ENCODE data around the gene ATP13A4.

ATP13A4 gene

GRCh38 chr3:193506921-193507320, 47.8 kb downstream of the ATP13A4 start:
- H3K9me2 ChIP-seq (replicated peaks; ENCODE audit: control insufficient read depth, low read length) = no peaks in the 10 kb centered on the region
- peaks cover 4% of the 10 kb centered on the region; the same call in 1 of the 2 replicates for H3K27me3 ChIP-seq (ENCODE audit: control insufficient read depth, low read length)
- no peaks in the 10 kb centered on the region for H3K36me3 ChIP-seq (ENCODE audit: control insufficient read depth, low read length)
- H3K4me3 ChIP-seq (ENCODE audit: low read length) = no peak overlapping the region
- no peaks in the 10 kb centered on the region for H3F3A ChIP-seq (ENCODE audit: control insufficient read depth, insufficient read depth)
- no peaks in the 10 kb centered on the region for H3K9me3 ChIP-seq (ENCODE audit: control insufficient read depth, insufficient read depth, low read length)
- no peak overlapping the region for H3K4me2 ChIP-seq (ENCODE audit: low read length)
- H4K20me1 ChIP-seq (ENCODE audit: control insufficient read depth, insufficient read depth, low read depth, low read length) = no peaks in the 10 kb centered on the region
- no peak overlapping the region for H3K27ac ChIP-seq (ENCODE audit: low read depth, low read length)
- H3K4me1 ChIP-seq (ENCODE audit: control insufficient read depth, low read length) = no peaks in the 10 kb centered on the region
- no peaks in the 10 kb centered on the region for H3K79me2 ChIP-seq (ENCODE audit: control insufficient read depth, low read length)
- TF ChIP-seq CTCF (IDR thresholded peaks at IDR 0.05; ENCODE audit: low read depth, low read length, poor library complexity, severe bottlenecking) (no peak), EZH2phosphoT487 (IDR thresholded peaks at IDR 0.05; ENCODE audit: borderline replicate concordance, low read length) (no peak)

- TF ChIP-seq EZH2phosphoT487 (IDR thresholded peaks at IDR 0.05; ENCODE audit: borderline replicate concordance, low read length) = no peak
- TF ChIP-seq CTCF (IDR thresholded peaks at IDR 0.05; ENCODE audit: low read depth, low read length, poor library complexity, severe bottlenecking) = no peak
- no peak overlapping the region for H3K27ac ChIP-seq (ENCODE audit: low read depth, low read length)
- peaks cover 2% of the 10 kb centered on the region; the same call in 1 of the 2 replicates for H3K27me3 ChIP-seq (ENCODE audit: control insufficient read depth, low read length)
- no peaks in the 10 kb centered on the region for H3K79me2 ChIP-seq (ENCODE audit: control insufficient read depth, low read length)
- H4K20me1 ChIP-seq (ENCODE audit: control insufficient read depth, insufficient read depth, low read depth, low read length) = no peaks in the 10 kb centered on the region
- no peaks in the 10 kb centered on the region for H3K9me3 ChIP-seq (ENCODE audit: control insufficient read depth, insufficient read depth, low read length)
- H3K4me1 ChIP-seq (ENCODE audit: control insufficient read depth, low read length) = no peaks in the 10 kb centered on the region
- no peaks in the 10 kb centered on the region for H3K9me2 ChIP-seq (replicated peaks; ENCODE audit: control insufficient read depth, low read length)
- H3F3A ChIP-seq (ENCODE audit: control insufficient read depth, insufficient read depth) = no peaks in the 10 kb centered on the region
- no peak overlapping the region for H3K4me3 ChIP-seq (ENCODE audit: low read length)
- H3K4me2 ChIP-seq (ENCODE audit: low read length) = no peak overlapping the region
- no peaks in the 10 kb centered on the region for H3K36me3 ChIP-seq (ENCODE audit: control insufficient read depth, low read length)
Measured at GRCh38 chr3:193502871-193503270, 51.8 kb downstream of the ATP13A4 start.

- Histone ChIP-seq H3F3A (ENCODE audit: control insufficient read depth, insufficient read depth) (no peaks in the 10 kb centered on the region), H3K4me2 (ENCODE audit: low read length) (no peak overlapping the region), H3K27me3 (ENCODE audit: control insufficient read depth, low read length) (peaks cover 3% of the 10 kb centered on the region; the same call in 1 of the 2 replicates), H3K79me2 (ENCODE audit: control insufficient read depth, low read length) (no peaks in the 10 kb centered on the region), H3K4me1 (ENCODE audit: control insufficient read depth, low read length) (no peaks in the 10 kb centered on the region), H3K36me3 (ENCODE audit: control insufficient read depth, low read length) (no peaks in the 10 kb centered on the region), H3K27ac (ENCODE audit: low read depth, low read length) (no peak overlapping the region), H3K4me3 (ENCODE audit: low read length) (no peak overlapping the region), H3K9me2 (replicated peaks; ENCODE audit: control insufficient read depth, low read length) (no peaks in the 10 kb centered on the region), H4K20me1 (ENCODE audit: control insufficient read depth, insufficient read depth, low read depth, low read length) (no peaks in the 10 kb centered on the region), H3K9me3 (ENCODE audit: control insufficient read depth, insufficient read depth, low read length) (no peaks in the 10 kb centered on the region)
- TF ChIP-seq CTCF (IDR thresholded peaks at IDR 0.05; ENCODE audit: low read depth, low read length, poor library complexity, severe bottlenecking) (no peak), EZH2phosphoT487 (IDR thresholded peaks at IDR 0.05; ENCODE audit: borderline replicate concordance, low read length) (no peak)
Measured at GRCh38 chr3:193499801-193500485, 54.8 kb downstream of the ATP13A4 start.
